HG03045 (cell line): Measurements from ENCODE around the gene STX16.

ENCODE experiments used
- ATAC-seq: cut with Tn5 transposase; IDR thresholded peaks from one replicate; pipeline ENCODE4 v1.9.1; 2021; ENCODE audit warnings: mild to moderate bottlenecking, moderate library complexity; ENCODE audit not compliant: unreplicated experiment

STX16 gene

DNA sequence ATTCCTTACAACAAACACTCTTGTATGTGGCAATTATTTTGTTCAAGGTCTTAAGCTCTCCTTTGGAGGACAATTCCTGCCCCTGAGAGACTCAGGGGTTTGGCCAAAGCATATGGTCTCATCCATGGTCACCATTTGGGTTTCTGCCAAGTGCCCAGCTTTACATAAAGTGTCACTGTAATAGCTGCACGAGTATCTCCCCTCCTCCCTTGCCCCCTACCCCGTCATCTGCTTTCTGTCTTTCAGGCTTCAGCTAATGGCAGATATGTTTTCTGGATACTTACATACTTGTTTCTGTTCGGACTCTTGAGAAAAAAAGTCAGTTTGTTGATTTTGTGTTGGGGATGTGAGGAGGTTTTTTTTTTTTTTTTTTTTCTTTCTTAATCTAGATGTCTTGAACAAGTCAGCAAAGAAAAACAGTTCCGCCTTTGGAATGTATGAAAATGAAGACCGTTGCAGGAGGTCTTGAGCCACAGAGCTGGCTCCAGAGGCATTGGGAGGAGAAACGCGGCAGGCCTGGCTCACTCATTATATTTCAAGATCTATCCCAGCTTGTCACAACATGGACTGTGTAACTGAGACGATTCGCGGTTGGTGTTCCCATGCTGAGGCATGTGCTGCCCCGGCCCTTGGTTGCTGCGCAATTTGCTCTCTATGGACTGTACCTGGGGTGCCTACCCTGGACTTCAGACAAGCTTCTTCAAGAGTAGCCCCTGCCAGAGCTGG lies 32.6 kb upstream of the STX16 start:
- ATAC-seq = no peak

DNA sequence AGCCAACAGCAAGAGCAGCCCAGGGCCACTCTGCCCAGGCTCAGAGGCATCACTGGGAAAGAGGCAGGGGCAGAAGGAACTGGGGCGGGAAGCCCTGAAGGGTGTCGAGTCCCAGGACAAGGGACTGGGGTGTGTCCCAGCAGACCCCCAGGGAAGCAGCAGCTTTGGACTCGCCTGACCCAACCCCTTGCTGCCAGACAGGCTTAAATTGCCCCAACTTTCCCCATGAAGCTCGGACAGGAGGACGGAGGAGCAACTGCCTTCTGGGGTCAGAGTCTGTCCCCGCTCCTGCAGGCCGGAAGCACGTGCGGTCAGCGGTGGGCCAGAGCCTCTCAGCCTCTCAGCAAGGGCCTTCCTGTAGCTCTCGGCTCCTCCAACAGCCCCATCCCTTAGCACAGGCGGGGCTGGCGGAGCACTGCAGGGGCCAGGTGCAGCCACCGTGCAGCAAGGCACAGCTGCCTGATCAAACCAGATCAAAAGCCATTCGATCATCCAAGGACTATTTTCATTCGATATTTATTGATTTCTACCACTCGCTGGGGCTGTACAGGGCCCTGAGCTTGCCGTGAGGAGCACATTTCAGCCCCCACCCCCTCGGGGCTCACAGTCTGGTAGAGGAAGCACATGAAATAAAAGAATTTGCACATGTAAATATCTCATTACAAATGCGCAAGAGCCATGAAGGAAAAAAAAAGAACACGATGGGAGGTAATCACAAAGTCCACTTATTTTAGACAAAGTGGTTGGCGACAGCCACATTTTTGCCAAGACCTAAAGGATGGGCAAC lies 31.8 kb upstream of the STX16 start:
- ATAC-seq = no peak

DNA sequence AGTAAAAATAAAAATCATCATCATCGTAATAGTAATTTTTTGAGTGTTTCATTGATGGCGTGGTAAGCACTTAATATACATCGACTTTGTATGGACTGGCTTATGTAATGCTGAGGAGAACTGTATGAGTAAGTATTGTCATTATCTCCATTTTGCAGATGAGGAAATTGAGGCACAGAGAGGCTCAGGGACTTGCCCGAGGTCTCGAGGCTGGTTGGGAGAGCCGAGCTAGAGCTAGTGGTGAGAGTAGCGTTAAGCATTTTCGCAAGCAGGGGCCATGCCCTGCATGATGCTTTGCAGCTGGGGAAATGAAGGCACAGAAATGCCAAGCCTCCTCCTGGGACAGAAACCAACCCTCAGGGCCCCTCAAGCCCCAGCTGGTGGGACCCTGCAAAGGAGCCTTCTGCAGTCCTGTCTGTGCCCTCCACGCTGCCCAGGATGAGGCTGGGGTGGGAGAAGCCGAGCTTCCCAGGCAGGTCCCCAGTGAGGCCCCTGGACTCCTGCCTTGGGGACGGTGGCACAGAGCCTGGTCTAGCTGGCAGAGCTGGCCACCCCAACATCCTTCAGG lies 31.1 kb upstream of the STX16 start:
- ATAC-seq = no peak

GRCh38 chr20:58621906-58622548 lies 29.1 kb upstream of the STX16 start:
- no peak for ATAC-seq

GRCh38 chr20:58622671-58623578 lies 28.2 kb upstream of the STX16 start:
- no peak for ATAC-seq

DNA sequence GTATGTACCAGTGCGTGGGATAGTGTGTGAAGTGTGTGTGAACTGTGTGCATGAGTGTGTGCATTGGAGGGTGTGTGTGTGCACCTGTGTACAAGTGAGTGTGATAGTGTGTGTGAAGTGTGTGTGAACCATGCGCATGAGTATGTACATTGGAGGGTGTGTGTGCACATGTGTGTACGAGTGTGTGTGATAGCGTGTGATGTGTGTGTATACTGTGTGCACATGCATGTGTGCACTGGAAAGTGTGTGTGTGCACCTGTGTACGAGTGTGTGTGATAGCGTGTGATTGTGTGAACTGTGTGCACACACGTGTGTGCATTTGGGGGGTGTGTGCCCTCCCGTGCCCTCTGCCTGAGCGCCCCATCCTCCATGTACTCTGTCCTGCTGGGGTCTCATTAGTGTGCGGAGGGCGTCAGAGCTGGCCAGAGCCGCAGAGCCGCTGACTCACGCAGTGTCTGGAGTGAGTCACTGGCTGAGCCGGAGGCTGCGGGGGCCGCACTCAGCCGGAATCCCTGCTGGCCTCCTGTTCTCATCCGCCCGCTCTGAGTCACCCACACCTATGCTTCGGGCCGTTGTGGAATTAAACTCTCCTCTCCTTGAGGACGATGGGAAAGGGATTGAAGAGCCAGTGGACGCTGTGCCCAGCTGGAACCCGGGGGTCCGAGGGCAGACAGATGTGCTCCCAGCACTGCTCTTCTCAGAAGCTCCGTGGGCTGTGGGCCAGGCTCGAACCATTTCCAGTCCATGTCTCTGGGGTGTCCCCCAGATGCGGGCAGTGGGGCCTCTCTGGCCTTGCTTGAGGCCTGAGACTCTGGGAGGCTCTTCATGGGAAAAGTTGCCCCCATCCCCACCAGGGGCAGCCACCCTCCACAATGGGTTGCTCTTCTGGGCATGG lies 27.3 kb upstream of the STX16 start:
- no peak for ATAC-seq

- no peak for ATAC-seq
Observed at GRCh38 chr20:58624687-58625086, 26.4 kb upstream of the STX16 start.

GRCh38 chr20:58625585-58625984 lies 25.5 kb upstream of the STX16 start:
- ATAC-seq = no peak

GRCh38 chr20:58626051-58626450 lies 25.0 kb upstream of the STX16 start:
- no peak for ATAC-seq

GRCh38 chr20:58627212-58628072 lies 23.6 kb upstream of the STX16 start:
- ATAC-seq = no peak

GRCh38 chr20:58628491-58629214 lies 22.4 kb upstream of the STX16 start:
- no peak for ATAC-seq

DNA sequence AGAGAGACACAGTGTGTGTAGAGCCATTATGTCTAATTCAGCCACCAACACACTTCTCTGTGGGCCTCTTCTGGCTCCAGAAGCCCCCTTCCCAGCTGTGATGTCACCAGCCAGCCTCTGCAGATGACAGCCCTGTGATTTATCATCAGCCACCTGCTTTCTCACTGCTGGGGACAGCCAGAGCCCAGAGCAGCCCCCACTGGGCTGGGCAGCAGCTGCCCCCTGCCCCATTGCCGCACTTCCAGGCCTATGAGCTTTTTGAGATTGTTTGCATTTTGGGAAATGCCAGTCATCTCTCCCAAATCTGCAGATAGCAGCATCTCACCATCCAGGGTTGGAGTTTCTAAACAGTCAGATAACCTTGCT lies 21.9 kb upstream of the STX16 start:
- no peak for ATAC-seq

DNA sequence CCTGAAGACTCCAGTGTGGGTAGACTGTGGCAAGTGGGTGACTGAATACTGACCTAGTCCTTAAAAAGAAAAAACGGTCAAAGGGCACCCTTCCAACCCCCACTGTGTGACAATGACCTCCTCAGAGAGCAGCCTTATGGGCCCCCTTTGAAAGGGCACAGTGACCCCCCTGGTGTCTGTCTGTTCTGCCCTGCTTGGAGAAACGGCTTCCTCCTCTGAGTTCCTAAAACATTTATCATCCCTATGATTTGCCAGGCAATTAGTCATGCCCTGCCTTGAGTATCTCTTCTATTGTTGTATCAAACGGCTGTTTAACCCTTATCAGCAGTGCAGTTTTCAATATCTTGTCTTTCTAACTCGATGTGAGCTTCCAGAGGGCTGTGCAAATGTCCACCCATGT lies 21.0 kb upstream of the STX16 start:
- ATAC-seq = no peak

- ATAC-seq = no peak
Observed at GRCh38 chr20:58633161-58634053, 17.7 kb upstream of the STX16 start.

- ATAC-seq = no peak
Observed at GRCh38 chr20:58634059-58634458, 17.0 kb upstream of the STX16 start.

DNA sequence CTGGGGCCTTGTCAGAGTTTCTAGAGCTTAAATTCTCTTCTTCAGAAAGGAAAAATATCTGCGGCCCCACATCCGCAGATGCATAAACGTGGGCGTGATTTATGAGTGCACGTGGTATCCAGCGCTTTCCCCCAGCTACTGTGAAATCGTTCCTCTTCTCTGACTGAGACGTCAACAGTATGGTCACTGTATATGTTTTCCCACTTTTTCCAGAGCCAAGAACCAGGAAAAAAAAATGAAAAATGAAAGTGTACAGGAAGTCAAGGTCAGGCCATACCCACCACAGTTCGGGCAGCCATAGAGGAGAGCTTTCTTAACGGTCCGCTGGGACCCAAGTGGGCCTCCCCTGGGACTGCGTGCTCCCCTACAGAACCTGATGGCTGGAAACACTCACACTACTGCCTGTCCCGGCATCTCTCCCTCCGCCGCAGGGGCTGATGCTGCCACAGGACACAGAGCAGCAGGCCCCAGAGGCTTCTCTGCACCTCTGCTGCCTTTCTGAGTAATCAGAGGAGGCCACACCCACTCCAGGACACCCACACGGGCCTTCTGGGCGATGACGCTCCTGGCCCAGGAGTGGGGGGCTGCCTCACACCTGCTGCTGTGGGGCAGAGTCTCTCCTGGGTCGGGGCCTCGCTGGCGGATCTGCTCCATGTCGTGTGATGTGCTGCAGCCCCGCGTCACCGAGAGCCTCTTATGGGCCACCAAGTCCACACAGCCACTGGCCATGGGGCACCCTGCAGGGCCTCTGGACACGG lies 16.4 kb upstream of the STX16 start:
- ATAC-seq = no peak
